Thyroid gland (tissue), 4 donors: ENCODE data around the gene SURF6.

Experiments used
- POLR2A ChIP-seq, 2 donors: fragments of 450-650 bp; IDR thresholded peaks; one replicate each; pipeline ENCODE4 v1.6.1; 2017; ENCODE audit warnings: antibody characterized with exemption in 2 of 2, mild to moderate bottlenecking in 2 of 2, moderate library complexity in 1 of 2
- TF ChIP-seq, protein P1 (sequence below), 6 experiments: fragments of 200-600 bp in 3 of 6; fragments of 450-650 bp in 3 of 6; sonication (generic) in 3 of 6; IDR thresholded peaks; one replicate each; pipeline ENCODE4 v1.5.1; 2016 to 2019; ENCODE audit warnings: antibody characterized with exemption in 6 of 6, mild to moderate bottlenecking in 2 of 6, inconsistent platforms in 1 of 6, moderate library complexity in 1 of 6

DNA sequence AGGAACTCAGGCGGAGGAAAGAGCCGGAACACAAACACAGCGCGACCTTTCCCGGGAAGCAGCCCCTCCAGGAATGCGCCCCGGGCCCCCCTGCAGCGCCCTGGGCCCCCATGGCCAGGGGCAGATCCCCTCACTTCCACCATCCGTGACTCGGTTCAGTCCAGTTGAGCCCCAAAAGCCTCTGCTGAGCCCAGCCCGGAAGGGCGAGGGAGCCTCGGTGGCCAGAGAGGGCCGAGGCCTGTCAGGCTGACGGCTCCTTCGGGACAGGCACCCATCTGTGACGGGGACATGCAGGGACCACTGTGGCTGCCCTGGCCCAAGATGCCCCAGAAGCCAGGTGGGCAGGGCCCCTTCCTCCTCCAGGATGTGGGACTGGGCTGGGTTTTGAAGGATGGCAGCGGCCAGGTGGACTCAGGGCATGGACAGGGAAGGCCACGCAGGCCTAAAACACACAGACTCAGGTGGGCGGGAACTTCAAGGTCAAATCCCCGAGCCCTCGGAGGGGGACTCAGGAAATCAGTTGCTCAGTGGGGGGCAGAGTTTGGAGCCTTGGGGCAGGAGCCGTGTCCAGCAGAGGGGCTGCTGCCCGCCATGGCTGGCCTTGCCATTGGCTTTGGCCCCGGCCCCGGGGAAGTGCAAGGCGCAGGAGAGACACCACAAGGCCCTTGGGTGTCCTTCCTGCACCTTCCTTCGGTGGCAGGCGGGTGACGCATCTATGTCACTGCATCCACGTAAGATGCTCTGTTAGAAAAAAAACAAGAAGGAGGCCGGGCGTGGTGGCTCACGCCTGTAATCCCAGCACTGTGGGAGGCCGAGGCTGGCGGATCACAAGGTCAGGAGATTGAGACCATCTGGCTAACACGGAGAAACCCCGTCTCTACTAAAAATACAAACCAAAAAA, 31.3 kb downstream of the SURF6 start:
- TF ChIP-seq, protein P1, sequence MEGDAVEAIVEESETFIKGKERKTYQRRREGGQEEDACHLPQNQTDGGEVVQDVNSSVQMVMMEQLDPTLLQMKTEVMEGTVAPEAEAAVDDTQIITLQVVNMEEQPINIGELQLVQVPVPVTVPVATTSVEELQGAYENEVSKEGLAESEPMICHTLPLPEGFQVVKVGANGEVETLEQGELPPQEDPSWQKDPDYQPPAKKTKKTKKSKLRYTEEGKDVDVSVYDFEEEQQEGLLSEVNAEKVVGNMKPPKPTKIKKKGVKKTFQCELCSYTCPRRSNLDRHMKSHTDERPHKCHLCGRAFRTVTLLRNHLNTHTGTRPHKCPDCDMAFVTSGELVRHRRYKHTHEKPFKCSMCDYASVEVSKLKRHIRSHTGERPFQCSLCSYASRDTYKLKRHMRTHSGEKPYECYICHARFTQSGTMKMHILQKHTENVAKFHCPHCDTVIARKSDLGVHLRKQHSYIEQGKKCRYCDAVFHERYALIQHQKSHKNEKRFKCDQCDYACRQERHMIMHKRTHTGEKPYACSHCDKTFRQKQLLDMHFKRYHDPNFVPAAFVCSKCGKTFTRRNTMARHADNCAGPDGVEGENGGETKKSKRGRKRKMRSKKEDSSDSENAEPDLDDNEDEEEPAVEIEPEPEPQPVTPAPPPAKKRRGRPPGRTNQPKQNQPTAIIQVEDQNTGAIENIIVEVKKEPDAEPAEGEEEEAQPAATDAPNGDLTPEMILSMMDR (IDR thresholded peaks at IDR 0.05): no peak
- no peak for TF ChIP-seq POLR2A (IDR thresholded peaks at IDR 0.05)
